H1 (cell line): ENCODE data around the gene HMCN2. TPM values are rescaled to one million over a fixed set of nuclear protein-coding genes. Genes with fewer than 3 reads are reported as not detected.

ENCODE experiments used
- CTCF ChIA-PET: fragments of 300-600 bp; sonication (Branson Sonifier 250); formaldehyde crosslinking; loops from one replicate; lab custom pipeline; 2021; ENCODE audit not compliant: partially characterized antibody; lab: Charles Lee
- POLR2A ChIA-PET: fragments of 300-600 bp; sonication (Branson Sonifier 250); formaldehyde crosslinking; loops from one replicate; lab custom pipeline; 2021; ENCODE audit warnings: inconsistent platforms; ENCODE audit not compliant: partially characterized antibody; lab: Charles Lee
- DNase-seq, 2 experiments: peaks; one replicate each; pipeline versions ENCODE4 v3.0.0 to v3.0.0-alpha.2; 2010 to 2022; ENCODE audit warnings: low spot score in 2 of 2, low read depth in 1 of 2, mixed read lengths in 1 of 2
- FAIRE-seq: peaks from 2 replicates; lab custom pipeline; 2011; peaks lifted over from hg19 to GRCh38; lab: Jason Lieb, UNC
- H2AFZ ChIP-seq: 2 replicates; pipeline ENCODE4 v1.8.1; 2012; ENCODE audit warnings: low read length, inconsistent platforms
- H2AK5ac ChIP-seq: 2 replicates; pipeline ENCODE4 v1.6.1; 2013; ENCODE audit warnings: low read depth, low read length
- H2BK120ac ChIP-seq: replicated peaks from 2 replicates; pipeline ENCODE3; 2013; ENCODE audit warnings: low read depth, low read length, inconsistent platforms
- H2BK12ac ChIP-seq: 2 replicates; pipeline ENCODE4 v1.6.1; 2013; ENCODE audit warnings: low read depth, low read length
- H2BK15ac ChIP-seq: 2 replicates; pipeline ENCODE4 v1.6.1; 2013; ENCODE audit warnings: low read length
- H2BK20ac ChIP-seq: 2 replicates; pipeline ENCODE4 v1.6.1; 2013; ENCODE audit warnings: low read length
- H2BK5ac ChIP-seq: 2 replicates; pipeline ENCODE4 v1.6.1; 2013; ENCODE audit warnings: low read depth, low read length
- H3K14ac ChIP-seq: 2 replicates; pipeline ENCODE4 v1.6.1; 2013; ENCODE audit warnings: inconsistent platforms; ENCODE audit not compliant: insufficient read length
- H3K18ac ChIP-seq: 2 replicates; pipeline ENCODE4 v1.6.1; 2013; ENCODE audit warnings: low read length; ENCODE audit errors: extremely low read depth
- H3K23ac ChIP-seq: 2 replicates; pipeline ENCODE4 v1.6.1; 2013; ENCODE audit warnings: inconsistent platforms; ENCODE audit not compliant: insufficient read length
- H3K23me2 ChIP-seq: 2 replicates; pipeline ENCODE4 v1.6.1; 2013; ENCODE audit warnings: low read depth, low read length
- H3K27ac ChIP-seq: 2 replicates; pipeline ENCODE4 v1.6.1; 2011; ENCODE audit warnings: low read depth, low read length, inconsistent platforms
- H3K27me3 ChIP-seq, 4 experiments: replicated peaks in 1 of 4; 1 replicate in 1 of 4; 2 replicates in 3 of 4; pipeline versions ENCODE4 v1.6.1 to v1.8.1; 2011 to 2013; ENCODE audit warnings: low read length in 3 of 4, mild to moderate bottlenecking in 3 of 4, inconsistent platforms in 2 of 4, mixed read lengths in 2 of 4, moderate library complexity in 1 of 4; ENCODE audit not compliant: control insufficient read depth in 3 of 4, insufficient read depth in 3 of 4; ENCODE audit errors: extremely low read depth in 1 of 4
- H3K36me3 ChIP-seq, 4 experiments: 2 replicates each; pipeline versions ENCODE4 v1.6.1 to v1.8.1; 2011 to 2013; ENCODE audit warnings: mild to moderate bottlenecking in 4 of 4, low read length in 3 of 4, moderate library complexity in 2 of 4, control low read depth in 1 of 4, inconsistent platforms in 1 of 4; ENCODE audit not compliant: insufficient read depth in 4 of 4, control insufficient read depth in 2 of 4
- H3K4ac ChIP-seq: replicated peaks from 2 replicates; pipeline ENCODE3; 2013; ENCODE audit warnings: low read length, low read depth, mixed read lengths, inconsistent platforms; ENCODE audit not compliant: insufficient read length
- H3K4me1 ChIP-seq, 4 experiments: replicated peaks in 1 of 4; 1 replicate in 1 of 4; 2 replicates in 3 of 4; pipeline versions ENCODE4 v1.6.1 to v1.8.1; 2011 to 2013; ENCODE audit warnings: low read length in 3 of 4, inconsistent platforms in 2 of 4, mixed read lengths in 1 of 4; ENCODE audit not compliant: insufficient read depth in 4 of 4, control insufficient read depth in 3 of 4
- H3K4me2 ChIP-seq, 2 experiments: 2 replicates each; pipeline versions ENCODE4 v1.6.1 to v1.8.1; 2011 to 2013; ENCODE audit warnings: low read depth in 2 of 2, low read length in 2 of 2, control low read depth in 1 of 2, inconsistent platforms in 1 of 2, mild to moderate bottlenecking in 1 of 2; ENCODE audit not compliant: insufficient read depth in 1 of 2
- H3K4me3 ChIP-seq, 4 experiments: fragments of 200-600, 300-600 bp in 1 of 4; sonication (generic), shearing (Covaris generic), sonication (Bioruptor Twin) in 1 of 4; 2 replicates each; pipeline versions ENCODE4 v1.5.1 to v1.8.1; 2011 to 2016; ENCODE audit warnings: low read length in 4 of 4, low read depth in 3 of 4, control low read depth in 2 of 4, inconsistent platforms in 2 of 4, mild to moderate bottlenecking in 2 of 4, mixed read lengths in 1 of 4, moderate library complexity in 1 of 4; ENCODE audit not compliant: insufficient read depth in 2 of 4; ENCODE audit errors: extremely low read depth in 1 of 4
- H3K56ac ChIP-seq: replicated peaks from 2 replicates; pipeline ENCODE3; 2013; ENCODE audit warnings: low read depth, mild to moderate bottlenecking, mixed read lengths, low read length, inconsistent platforms; ENCODE audit not compliant: insufficient read length
- H3K79me1 ChIP-seq: 2 replicates; pipeline ENCODE4 v1.6.1; 2013; ENCODE audit warnings: low read depth, low read length, control low read depth
- H3K79me2 ChIP-seq, 2 experiments: 2 replicates each; pipeline versions ENCODE4 v1.6.1 to v1.8.1; 2012 to 2013; ENCODE audit warnings: low read length in 2 of 2, mild to moderate bottlenecking in 2 of 2, inconsistent platforms in 1 of 2; ENCODE audit not compliant: insufficient read depth in 2 of 2, control insufficient read depth in 1 of 2
- H3K9ac ChIP-seq, 4 experiments: replicated peaks in 1 of 4; 1 replicate in 1 of 4; 2 replicates in 3 of 4; pipeline versions ENCODE4 v1.6.1 to v1.8.1; 2011 to 2013; ENCODE audit warnings: low read depth in 3 of 4, low read length in 3 of 4, control low read depth in 2 of 4, mild to moderate bottlenecking in 2 of 4, moderate library complexity in 2 of 4, inconsistent platforms in 1 of 4; ENCODE audit errors: extremely low read depth in 1 of 4
- H3K9me3 ChIP-seq, 2 experiments: 2 replicates each; pipeline versions ENCODE4 v1.6.1 to v1.8.1; 2012 to 2013; ENCODE audit warnings: mild to moderate bottlenecking in 2 of 2, moderate library complexity in 2 of 2, control low read depth in 1 of 2, inconsistent platforms in 1 of 2, low read depth in 1 of 2, low read length in 1 of 2, mixed read lengths in 1 of 2; ENCODE audit not compliant: insufficient read depth in 2 of 2
- H4K20me1 ChIP-seq, 2 experiments: replicated peaks in 1 of 2; 2 replicates each; pipeline versions ENCODE3 to v1.8.1; 2011 to 2013; ENCODE audit warnings: inconsistent platforms in 2 of 2, low read length in 2 of 2, mild to moderate bottlenecking in 1 of 2; ENCODE audit not compliant: insufficient read depth in 2 of 2, control insufficient read depth in 1 of 2
- H4K5ac ChIP-seq: 2 replicates; pipeline ENCODE4 v1.6.1; 2013; ENCODE audit warnings: low read length, low read depth, mixed read lengths, inconsistent platforms; ENCODE audit not compliant: insufficient read length
- H4K8ac ChIP-seq: 2 replicates; pipeline ENCODE4 v1.8.0; 2013; ENCODE audit warnings: mild to moderate bottlenecking, moderate library complexity, low read length, inconsistent platforms; ENCODE audit not compliant: insufficient read depth; ENCODE audit errors: extremely low read depth
- H4K91ac ChIP-seq: replicated peaks from 2 replicates; pipeline ENCODE3; 2013; ENCODE audit warnings: low read length, mixed read lengths, inconsistent platforms; ENCODE audit not compliant: insufficient read length
- CEBPB ChIP-seq: IDR thresholded peaks from 2 replicates; pipeline ENCODE4 v1.6.1; 2012; ENCODE audit warnings: low read depth, low read length
- CREB1 ChIP-seq: IDR thresholded peaks from 2 replicates; pipeline ENCODE4 v1.6.1; 2012; ENCODE audit warnings: inconsistent platforms
- CTBP2 ChIP-seq: IDR thresholded peaks from 2 replicates; pipeline ENCODE4 v1.7.0; 2011; ENCODE audit warnings: borderline replicate concordance, mild to moderate bottlenecking, moderate library complexity, mixed read lengths, low read length; ENCODE audit not compliant: insufficient read depth, insufficient read length
- EZH2 ChIP-seq: fragments of 200-600 bp; sonication (generic); IDR thresholded peaks from 2 replicates; pipeline ENCODE4 v1.7.1; 2012; ENCODE audit warnings: low read depth, mild to moderate bottlenecking, moderate library complexity, low read length, inconsistent platforms; ENCODE audit not compliant: severe bottlenecking
- JUND ChIP-seq: IDR thresholded peaks from 2 replicates; pipeline ENCODE4 v1.6.1; 2011; ENCODE audit warnings: mild to moderate bottlenecking, improper control_type of control experiment, low read length
- KDM4A ChIP-seq: IDR thresholded peaks from one replicate; pipeline ENCODE4 v1.7.1; 2012; ENCODE audit warnings: low read depth, mild to moderate bottlenecking, moderate library complexity, low read length, inconsistent platforms; ENCODE audit not compliant: severe bottlenecking
- RAD21 ChIP-seq, 2 experiments: IDR thresholded peaks in 1 of 2; conservative IDR thresholded peaks in 1 of 2; 2 replicates each; pipeline ENCODE4 v1.6.1; 2011; ENCODE audit warnings: low read depth in 2 of 2, low read length in 2 of 2, improper control_type of control experiment in 1 of 2, inconsistent platforms in 1 of 2, mild to moderate bottlenecking in 1 of 2, moderate library complexity in 1 of 2
- RBBP5 ChIP-seq: IDR thresholded peaks from 2 replicates; pipeline ENCODE4 v1.7.1; 2012; ENCODE audit warnings: low read depth, mild to moderate bottlenecking, inconsistent platforms, low read length, moderate library complexity, borderline replicate concordance
- SIN3A ChIP-seq, 2 experiments: IDR thresholded peaks in 1 of 2; conservative IDR thresholded peaks in 1 of 2; 2 replicates each; pipeline ENCODE4 v1.6.1; 2011 to 2012; ENCODE audit warnings: low read length in 2 of 2, improper control_type of control experiment in 1 of 2, low read depth in 1 of 2, mild to moderate bottlenecking in 1 of 2
- SIX5 ChIP-seq: IDR thresholded peaks from 2 replicates; pipeline ENCODE4 v1.6.1; 2011; ENCODE audit warnings: mild to moderate bottlenecking, low read depth, low read length
- SP1 ChIP-seq: IDR thresholded peaks from 2 replicates; pipeline ENCODE4 v1.6.1; 2011; ENCODE audit warnings: low read depth, low read length
- SP4 ChIP-seq: IDR thresholded peaks from 2 replicates; pipeline ENCODE4 v1.6.1; 2012; ENCODE audit warnings: low read length, inconsistent platforms
- TAF7 ChIP-seq: optimal IDR thresholded peaks from 2 replicates; pipeline ENCODE3; 2011; ENCODE audit warnings: low read depth, mild to moderate bottlenecking, inconsistent platforms, low read length, moderate library complexity, borderline replicate concordance
- YY1 ChIP-seq: IDR thresholded peaks from 2 replicates; pipeline ENCODE4 v1.6.1; 2011; ENCODE audit warnings: low read depth, mild to moderate bottlenecking, low read length
- WGBS, 2 experiments: shearing (Covaris generic) in 1 of 2; methylation state at CpG; one replicate each; pipeline versions ENCODE4 v1.1.6 to v1.1.7; 2013 to 2015; ENCODE audit warnings: low lambda C conversion rate in 2 of 2, mixed read lengths in 2 of 2, inconsistent platforms in 1 of 2, low coverage in 1 of 2, missing lambda C conversion rate in 1 of 2; ENCODE audit not compliant: insufficient replicate concordance in 2 of 2, insufficient coverage in 1 of 2, insufficient read length in 1 of 2; ENCODE audit errors: extremely low coverage in 1 of 2, missing lambda C conversion rate in 1 of 2; 5-methylcytosine and 5-hydroxymethylcytosine counted together
- polyA plus RNA-seq, 7 experiments: library from polyadenylated mRNA; depleted of rRNA in 3 of 7; stranded (reverse) in 5 of 7; unstranded in 2 of 7; fragments of >200 nt in 5 of 7; fragments of 200-250 nt in 2 of 7; gene quantifications; 1 replicate in 5 of 7; 2 replicates in 1 of 7; 4 replicates in 1 of 7; pipeline versions ENCODE4 v1.2.1 to v1.2.3, GENCODE V29; 2011 to 2013; ENCODE audit warnings: missing spikeins in 2 of 7, mixed read lengths in 2 of 7
- total RNA-seq: library from RNA; stranded (reverse); fragmentation: NEBNext Ultra II Directional; extraction: Animal tissue kit (Norgen Biotek cat#: 25700); gene quantifications from 2 replicates; pipeline ENCODE4 v1.2.1, GENCODE V29; 2021

The HMCN2 gene
- total and polyA plus RNA-seq, 2 of the 8 experiments (the other 6 are each of a cell fraction or from before 2014, with no cell fraction given): 5.0 to 9.1 TPM

DNA sequence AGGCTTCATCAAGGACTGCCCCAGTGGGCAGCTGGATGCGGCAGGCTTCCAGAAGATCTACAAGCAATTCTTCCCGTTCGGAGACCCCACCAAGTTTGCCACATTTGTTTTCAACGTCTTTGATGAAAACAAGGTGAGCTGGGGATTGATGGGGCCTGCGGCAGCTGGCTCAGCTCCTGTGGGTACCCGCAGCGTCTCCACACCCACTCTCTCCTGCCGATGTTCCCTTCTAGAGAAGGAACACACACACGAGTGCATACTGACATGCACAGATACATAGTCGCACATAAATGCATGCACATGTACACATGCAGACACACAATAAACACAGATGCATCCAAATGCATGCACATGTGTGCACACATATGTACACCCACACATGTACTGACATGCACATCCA lies 47.7 kb upstream of the HMCN2 start:
- no peak overlapping the region for H3K4ac ChIP-seq
- no peak overlapping the region for H2BK120ac ChIP-seq
- H3K56ac ChIP-seq: no peak overlapping the region
- H2AK5ac ChIP-seq: no peak overlapping the region
- no peak overlapping the region for H3K4me3 ChIP-seq
- H3K9me3 ChIP-seq: no peaks in the 10 kb centered on the region
- H3K79me1 ChIP-seq: peaks cover 3% of the 10 kb centered on the region; the same call in 1 of the 2 replicates
- H4K20me1 ChIP-seq: peaks cover 0 to 5% of the 10 kb centered on the region in 2 experiments
- no peak overlapping the region for H4K5ac ChIP-seq
- no peak overlapping the region for H3K9ac ChIP-seq
- H3K27ac ChIP-seq: no peak overlapping the region
- H2BK20ac ChIP-seq: no peak overlapping the region
- FAIRE-seq (no peak), DNase-seq (no peak)
- ChIA-PET POLR2A (interaction anchor here (1.0 kb wide), 1 partner anchor 9 kb away, joined by 6 read pairs; no protein-coding TSS in a partner anchor), CTCF (interaction anchor here (1.6 kb wide), 1 partner anchor 97 kb away, joined by 3 read pairs; no protein-coding TSS in a partner anchor)
- no peak overlapping the region for H2AFZ ChIP-seq
- H2BK15ac ChIP-seq: no peak overlapping the region
- H3K79me2 ChIP-seq: no peaks in the 10 kb centered on the region; a peak in 1 of 4 replicates
- no peak overlapping the region for H4K91ac ChIP-seq
- no peak overlapping the region; the same call in 1 of the 2 replicates for H4K8ac ChIP-seq
- H3K14ac ChIP-seq: no peak overlapping the region
- no peak overlapping the region for H3K23ac ChIP-seq
- H3K36me3 ChIP-seq: peaks cover 0 to 7% (median 2%) of the 10 kb centered on the region in 4 experiments; a peak in 4 of 8 replicates
- H2BK5ac ChIP-seq: no peak overlapping the region
- no peaks in the 10 kb centered on the region for H3K23me2 ChIP-seq
- 93% methylated on average over 10 of the region's 10 CpGs; no CpG with 5 or more reads in 1 of the 2 experiments for WGBS, 2 experiments
- no peak overlapping the region for H3K4me2 ChIP-seq
- H3K18ac ChIP-seq: no peak overlapping the region
- H2BK12ac ChIP-seq: no peak overlapping the region
- no peaks in the 10 kb centered on the region for H3K27me3 ChIP-seq
- peaks cover 0 to 22% (median 6%) of the 10 kb centered on the region in 4 experiments; a peak in 6 of 7 replicates for H3K4me1 ChIP-seq
- TF ChIP-seq EZH2 (no peak), SIN3A (conservative IDR thresholded peaks at IDR 0.05 in 1 of 2, IDR thresholded peaks at IDR 0.05 in 1 of 2; ENCODE audit: low read depth in 1 of 2, low read length in 2 of 2) (no peak), YY1 (no peak), CTBP2 (no peak), RBBP5 (no peak), SP4 (no peak), SP1 (no peak), CREB1 (no peak), RAD21 (IDR thresholded peaks at IDR 0.05 in 1 of 2, conservative IDR thresholded peaks at IDR 0.05 in 1 of 2; ENCODE audit: low read depth in 2 of 2, low read length in 2 of 2) (no peak), JUND (no peak), KDM4A (no peak), SIX5 (no peak), TAF7 (no peak), CEBPB (no peak)
